HEK293 (cell line): ENCODE results near the gene MPPE1.

Source experiments
- CTCF ChIP-seq: fragments of 450-650 bp; formaldehyde crosslinking; IDR thresholded peaks from 2 replicates; pipeline ENCODE4 v1.5.1; 2016; ENCODE audit warnings: missing biosample characterization, missing genetic modification characterization
- EGR2 ChIP-seq: fragments of 450-650 bp; formaldehyde crosslinking; IDR thresholded peaks from 2 replicates; pipeline ENCODE4 v1.5.1; 2016; ENCODE audit warnings: low read depth, missing biosample characterization, missing genetic modification characterization
- ZNF558 ChIP-seq: fragments of 450-650 bp; formaldehyde crosslinking; IDR thresholded peaks from 2 replicates; pipeline ENCODE4 v1.5.1; 2016; ENCODE audit warnings: missing biosample characterization, missing genetic modification characterization
- ZNF626 ChIP-seq: fragments of 450-650 bp; sonication (Bioruptor Pico); formaldehyde crosslinking; IDR thresholded peaks from 2 replicates; pipeline ENCODE4 v1.5.1; 2018; ENCODE audit warnings: missing biosample characterization, missing genetic modification characterization, inconsistent platforms
- TF ChIP-seq, protein P1 (sequence below): fragments of 450-650 bp; formaldehyde crosslinking; IDR thresholded peaks from 2 replicates; pipeline ENCODE4 v1.5.1; 2016; ENCODE audit warnings: missing biosample characterization, missing genetic modification characterization

DNA sequence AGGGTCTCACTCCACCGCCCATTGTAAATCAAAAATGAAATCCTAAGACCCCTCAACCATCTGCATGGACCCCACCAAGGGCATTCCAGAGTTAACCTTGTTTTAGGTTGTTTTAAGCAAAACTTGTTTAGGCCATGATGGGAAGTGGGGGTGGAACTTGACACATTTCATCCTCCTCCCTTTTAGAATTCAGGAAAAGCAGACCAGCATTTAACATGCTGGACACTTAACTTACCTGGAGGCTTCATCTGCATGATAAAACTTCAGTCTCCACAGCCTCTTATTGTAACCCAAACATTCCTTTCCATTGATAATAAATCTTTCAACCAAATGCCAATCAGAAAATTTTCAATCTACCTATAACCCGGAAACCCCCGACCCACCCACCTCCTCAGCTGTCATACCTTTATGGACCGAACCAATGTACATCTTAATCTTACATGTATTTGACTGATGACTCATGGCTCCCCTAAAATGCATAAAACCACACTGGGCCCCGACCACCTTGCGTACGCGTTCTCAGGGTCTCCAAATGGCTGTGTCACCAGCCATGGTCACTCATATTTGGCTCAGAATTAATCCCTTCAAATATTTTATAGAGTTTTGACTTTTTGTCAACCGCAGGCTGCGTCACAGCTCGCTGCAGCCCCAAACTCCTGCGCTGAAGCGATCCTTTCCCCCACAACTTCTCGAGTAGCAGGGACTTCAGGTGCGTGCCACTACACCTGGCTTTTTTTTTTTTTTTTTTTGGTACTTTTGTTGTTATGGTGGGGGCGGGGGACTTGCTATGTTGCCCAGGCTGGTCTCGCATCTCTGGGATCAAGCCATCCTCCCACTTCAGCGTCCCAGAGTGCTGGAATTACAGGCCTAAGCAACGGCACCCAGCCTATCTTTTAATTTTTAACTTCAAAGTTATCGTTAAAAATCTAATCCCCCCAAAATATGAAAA lies 917 bp downstream of the MPPE1 start:
- TF ChIP-seq EGR2 (tag by site-specific recombination) (no peak), ZNF558 (tag by site-specific recombination) (no peak), CTCF (tag by site-specific recombination) (no peak), ZNF626 (no peak)
- TF ChIP-seq, protein P1, sequence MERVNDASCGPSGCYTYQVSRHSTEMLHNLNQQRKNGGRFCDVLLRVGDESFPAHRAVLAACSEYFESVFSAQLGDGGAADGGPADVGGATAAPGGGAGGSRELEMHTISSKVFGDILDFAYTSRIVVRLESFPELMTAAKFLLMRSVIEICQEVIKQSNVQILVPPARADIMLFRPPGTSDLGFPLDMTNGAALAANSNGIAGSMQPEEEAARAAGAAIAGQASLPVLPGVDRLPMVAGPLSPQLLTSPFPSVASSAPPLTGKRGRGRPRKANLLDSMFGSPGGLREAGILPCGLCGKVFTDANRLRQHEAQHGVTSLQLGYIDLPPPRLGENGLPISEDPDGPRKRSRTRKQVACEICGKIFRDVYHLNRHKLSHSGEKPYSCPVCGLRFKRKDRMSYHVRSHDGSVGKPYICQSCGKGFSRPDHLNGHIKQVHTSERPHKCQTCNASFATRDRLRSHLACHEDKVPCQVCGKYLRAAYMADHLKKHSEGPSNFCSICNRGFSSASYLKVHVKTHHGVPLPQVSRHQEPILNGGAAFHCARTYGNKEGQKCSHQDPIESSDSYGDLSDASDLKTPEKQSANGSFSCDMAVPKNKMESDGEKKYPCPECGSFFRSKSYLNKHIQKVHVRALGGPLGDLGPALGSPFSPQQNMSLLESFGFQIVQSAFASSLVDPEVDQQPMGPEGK (tag by site-specific recombination): no peak
